Renal pelvis (tissue), 4 donors: Measurements from ENCODE around the gene GJB2. TPM values are rescaled to one million over a fixed set of nuclear protein-coding genes. Genes with fewer than 3 reads are reported as not detected.
"Not testable (repeated sequence)": the region's sequence is repeated elsewhere in the genome, so short reads cannot be mapped to it uniquely, and the experiment has no call there.

ENCODE experiments used
- DNase-seq: peaks from one replicate; pipeline ENCODE4 v3.0.0-alpha.2; 2013
- polyA plus RNA-seq, 3 donors: library from polyadenylated mRNA; unstranded; fragments of 120-200 nt; gene quantifications; one replicate each; pipeline ENCODE4 v1.2.1, GENCODE V29; 2013; ENCODE audit not compliant: insufficient read length in 3 of 3

GJB2 gene
- polyA plus RNA-seq, 3 donors, result 3.8 to 4.5 (median 4.5) TPM

- no peak for DNase-seq
These were observed 19.5 kb downstream of the GJB2 start for GRCh38 chr13:20173116-20173746.

GRCh38 chr13:20171364-20171763 is 21.4 kb downstream of the GJB2 start:
- no peak for DNase-seq

- no peak for DNase-seq
These were observed 21.8 kb downstream of the GJB2 start for GRCh38 chr13:20170921-20171320.

GRCh38 chr13:20168396-20168795 is 24.3 kb downstream of the GJB2 start:
- no peak for DNase-seq

GRCh38 chr13:20165417-20166257 is 27.1 kb downstream of the GJB2 start:
- DNase-seq, result no peak

- DNase-seq, result no peak
These were observed 30.8 kb downstream of the GJB2 start for GRCh38 chr13:20161951-20162300.

- DNase-seq, result no peak
These were observed 31.3 kb downstream of the GJB2 start for GRCh38 chr13:20161275-20161950.

- DNase-seq, result no peak
These were observed 32.1 kb downstream of the GJB2 start, which contains the start of gene GJA3 for GRCh38 chr13:20160306-20161274. GJA3 (minus strand) TSS chr13:20161052; CDS start chr13:20143288, 17,764 bp downstream.

GRCh38 chr13:20159646-20160305 is 33.0 kb downstream of the GJB2 start:
- DNase-seq, result no peak

GRCh38 chr13:20157151-20157796 is 35.5 kb downstream of the GJB2 start:
- DNase-seq, result no peak

GRCh38 chr13:20156702-20157101 is 36.0 kb downstream of the GJB2 start:
- no peak for DNase-seq

GRCh38 chr13:20153290-20153689 is 39.4 kb downstream of the GJB2 start:
- DNase-seq, result not testable (repeated sequence)

- DNase-seq, result no peak
These were observed 41.1 kb downstream of the GJB2 start for GRCh38 chr13:20151612-20152011.

GRCh38 chr13:20151016-20151415 is 41.7 kb downstream of the GJB2 start:
- DNase-seq, result no peak

GRCh38 chr13:20150561-20150960 is 42.2 kb downstream of the GJB2 start:
- DNase-seq, result no peak

- DNase-seq, result no peak
These were observed 43.0 kb downstream of the GJB2 start for GRCh38 chr13:20149762-20150161.

- no peak for DNase-seq
These were observed 44.1 kb downstream of the GJB2 start for GRCh38 chr13:20148501-20149183.

- no peak for DNase-seq
These were observed 46.4 kb downstream of the GJB2 start for GRCh38 chr13:20146381-20146780.

- no peak for DNase-seq
These were observed 47.2 kb downstream of the GJB2 start for GRCh38 chr13:20145521-20145920.
